Epithelial cell of esophagus (primary cell): Measurements from ENCODE around the gene TNS3.

ENCODE experiments used
- DNase-seq: peaks from one replicate; pipeline ENCODE4 v3.0.0; 2010; ENCODE audit warnings: low read depth
- H3K4me3 ChIP-seq: 2 replicates; pipeline ENCODE4 v1.5.1; 2011; ENCODE audit warnings: mild to moderate bottlenecking, low read length, control low read depth
- CTCF ChIP-seq: IDR thresholded peaks from 2 replicates; pipeline ENCODE4 v1.5.1; 2011; ENCODE audit warnings: low read depth, mild to moderate bottlenecking, low read length, control low read depth, inconsistent platforms; ENCODE audit not compliant: insufficient read depth; ENCODE audit errors: missing control alignments

TNS3 gene

GRCh38 chr7:47423196-47423595 lies 158.7 kb downstream of the TNS3 start:
- DNase-seq, result no peak
- no peak overlapping the region for H3K4me3 ChIP-seq
- TF ChIP-seq CTCF, result no peak

GRCh38 chr7:47422611-47423010 lies 159.3 kb downstream of the TNS3 start:
- TF ChIP-seq CTCF, result no peak
- H3K4me3 ChIP-seq, result no peak overlapping the region
- DNase-seq, result no peak

GRCh38 chr7:47421456-47421855 lies 160.5 kb downstream of the TNS3 start:
- TF ChIP-seq CTCF, result no peak
- H3K4me3 ChIP-seq, result no peak overlapping the region
- DNase-seq, result no peak

GRCh38 chr7:47420122-47420780 lies 161.7 kb downstream of the TNS3 start:
- no peak overlapping the region for H3K4me3 ChIP-seq
- no peak for TF ChIP-seq CTCF
- DNase-seq, result no peak

- DNase-seq, result no peak
- TF ChIP-seq CTCF, result no peak
Measured at GRCh38 chr7:47419471-47419870, 162.4 kb downstream of the TNS3 start.

GRCh38 chr7:47418601-47419309 lies 163.2 kb downstream of the TNS3 start:
- no peak for TF ChIP-seq CTCF
- H3K4me3 ChIP-seq, result no peak overlapping the region
- peak; percentile 24 for DNase-seq

More at GRCh38 chr7:47419471-47419870, 162.4 kb downstream of the TNS3 start:
- no peak overlapping the region for H3K4me3 ChIP-seq
